ENCODE measurements around the gene ZNF200. TPM values are rescaled to one million over a fixed set of nuclear protein-coding genes. Genes with fewer than 3 reads are reported as not detected.

The ZNF200 gene
- total RNA-seq, 4 donors from 2014 or later = 4.3 to 10.1 (median 4.6) TPM

DNA sequence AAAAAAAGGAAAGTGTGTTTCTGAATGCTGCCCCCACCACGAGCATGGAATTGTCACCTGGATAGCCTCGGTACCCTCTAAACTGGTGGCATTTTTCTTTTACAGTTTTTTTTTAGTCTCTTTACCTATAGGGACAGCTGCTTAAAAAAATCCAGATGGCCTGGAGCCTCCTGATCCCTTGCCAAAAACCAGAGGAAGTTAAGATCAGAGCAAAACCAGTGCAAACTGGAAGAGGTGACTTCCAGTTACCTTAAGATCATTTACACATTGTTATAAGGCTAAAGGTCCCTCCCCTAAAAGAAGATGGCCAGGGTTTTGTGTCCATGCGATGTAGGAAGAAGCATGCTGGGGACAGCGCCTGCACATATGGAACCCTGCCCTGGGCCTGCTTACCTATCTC lies 18.0 kb upstream of the ZNF200 start:
- WGBS, 2 donors = 62 to 80% methylated on average over 3 to 4 of the region's 4 CpGs
- intact Hi-C loops (cut with DNase I) = no loop called here

DNA sequence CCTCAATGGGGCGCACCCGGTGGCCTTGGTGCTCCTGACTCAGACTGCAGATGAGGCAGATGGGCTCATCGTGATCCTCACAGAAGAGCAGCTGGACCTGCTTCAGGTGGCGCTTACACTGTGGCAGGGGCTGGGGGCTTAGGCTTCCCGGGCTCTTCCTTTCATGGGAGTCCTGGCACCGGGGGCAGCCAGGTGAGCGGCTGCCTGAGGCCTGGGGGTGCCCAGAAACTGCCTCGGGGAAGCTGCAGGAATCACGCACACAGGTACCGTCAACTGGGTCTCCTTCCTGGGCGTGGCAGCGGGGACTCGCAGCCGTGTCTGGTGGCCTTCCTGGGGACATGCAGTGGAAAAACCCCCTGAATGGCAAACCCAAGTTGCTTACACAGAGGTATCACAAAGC lies 14.5 kb upstream of the ZNF200 start:
- TF ChIP-seq POLR2A (IDR thresholded peaks at IDR 0.05) = no peak
- TF ChIP-seq, protein P1, sequence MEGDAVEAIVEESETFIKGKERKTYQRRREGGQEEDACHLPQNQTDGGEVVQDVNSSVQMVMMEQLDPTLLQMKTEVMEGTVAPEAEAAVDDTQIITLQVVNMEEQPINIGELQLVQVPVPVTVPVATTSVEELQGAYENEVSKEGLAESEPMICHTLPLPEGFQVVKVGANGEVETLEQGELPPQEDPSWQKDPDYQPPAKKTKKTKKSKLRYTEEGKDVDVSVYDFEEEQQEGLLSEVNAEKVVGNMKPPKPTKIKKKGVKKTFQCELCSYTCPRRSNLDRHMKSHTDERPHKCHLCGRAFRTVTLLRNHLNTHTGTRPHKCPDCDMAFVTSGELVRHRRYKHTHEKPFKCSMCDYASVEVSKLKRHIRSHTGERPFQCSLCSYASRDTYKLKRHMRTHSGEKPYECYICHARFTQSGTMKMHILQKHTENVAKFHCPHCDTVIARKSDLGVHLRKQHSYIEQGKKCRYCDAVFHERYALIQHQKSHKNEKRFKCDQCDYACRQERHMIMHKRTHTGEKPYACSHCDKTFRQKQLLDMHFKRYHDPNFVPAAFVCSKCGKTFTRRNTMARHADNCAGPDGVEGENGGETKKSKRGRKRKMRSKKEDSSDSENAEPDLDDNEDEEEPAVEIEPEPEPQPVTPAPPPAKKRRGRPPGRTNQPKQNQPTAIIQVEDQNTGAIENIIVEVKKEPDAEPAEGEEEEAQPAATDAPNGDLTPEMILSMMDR (IDR thresholded peaks at IDR 0.05) = no peak
- WGBS, 2 donors = 56 to 72% methylated on average over 5 to 9 of the region's 14 CpGs
- Histone ChIP-seq H3K27me3 (peaks cover 0 to 27% (median 0%) of the 10 kb centered on the region in 4 donors), H3K4me1 (no peaks in the 10 kb centered on the region), H3K4me3 (no peak overlapping the region), H3K36me3 (no peaks in the 10 kb centered on the region), H3K27ac (no peak overlapping the region), H3K9me3 (no peaks in the 10 kb centered on the region)
- no peak for DNase-seq
- intact Hi-C loops (cut with DNase I) = no loop called here

More for the DNA sequence above, 18.0 kb upstream of the ZNF200 start:
- H3K9me3 ChIP-seq = no peaks in the 10 kb centered on the region
- H3K27ac ChIP-seq = no peak overlapping the region
- H3K4me3 ChIP-seq = no peak overlapping the region
- peaks cover 0 to 47% (median 0%) of the 10 kb centered on the region in 4 donors for H3K27me3 ChIP-seq
- H3K36me3 ChIP-seq = no peaks in the 10 kb centered on the region
- no peaks in the 10 kb centered on the region for H3K4me1 ChIP-seq
- TF ChIP-seq POLR2A (IDR thresholded peaks at IDR 0.05) = no peak
- TF ChIP-seq, protein P1 (IDR thresholded peaks at IDR 0.05) = no peak
- DNase-seq = no peak

DNA sequence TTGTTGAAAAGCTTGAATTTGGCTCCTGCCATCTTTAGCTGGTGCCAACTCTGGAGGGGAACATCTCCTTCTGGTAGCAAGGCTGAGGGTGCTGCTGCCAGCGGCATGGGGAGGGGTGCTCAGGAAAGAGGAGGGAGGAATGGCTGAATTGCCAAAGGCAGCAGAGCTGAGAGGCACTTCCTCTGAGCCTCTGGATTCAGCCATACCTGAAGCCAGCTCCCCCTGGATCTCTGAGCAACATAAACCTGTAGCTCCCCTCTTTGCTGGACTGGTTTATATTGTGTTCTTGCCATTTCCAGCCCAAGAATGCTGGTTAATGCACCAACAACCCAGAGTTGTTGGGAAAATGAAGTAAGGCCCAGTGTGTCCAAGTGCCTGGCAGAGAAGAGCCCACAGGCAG lies 14.1 kb upstream of the ZNF200 start:
- no peaks in the 10 kb centered on the region for H3K4me1 ChIP-seq
- DNase-seq = no peak
- TF ChIP-seq, protein P1 (IDR thresholded peaks at IDR 0.05) = no peak
- no peak overlapping the region for H3K4me3 ChIP-seq
- H3K36me3 ChIP-seq = no peaks in the 10 kb centered on the region
- WGBS, 2 donors = no CpG with 5 or more reads among the region's 1 CpG
- H3K27me3 ChIP-seq = peaks cover 0 to 27% (median 0%) of the 10 kb centered on the region in 4 donors
- no peaks in the 10 kb centered on the region for H3K9me3 ChIP-seq
- H3K27ac ChIP-seq = no peak overlapping the region
- intact Hi-C loops (cut with DNase I) = no loop called here

DNA sequence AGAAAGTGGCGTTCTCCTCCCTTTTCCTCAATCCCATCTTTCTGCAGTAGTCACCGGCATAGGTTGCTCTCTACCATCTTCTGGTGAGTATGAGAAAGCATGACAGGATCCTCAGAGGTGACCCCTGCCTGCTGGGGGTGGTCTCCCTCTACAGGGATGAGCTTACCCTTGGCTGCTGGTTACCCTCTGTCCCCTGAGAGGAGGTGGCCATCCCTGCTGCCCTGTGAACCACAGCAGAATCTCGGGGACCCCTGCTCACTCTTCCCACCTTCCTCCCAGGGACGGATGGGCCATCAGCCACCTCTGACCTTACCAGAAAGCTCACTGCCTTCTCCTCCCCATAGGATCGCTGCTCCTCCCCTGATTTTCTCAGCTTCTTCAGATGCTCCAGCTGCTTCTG lies 13.6 kb upstream of the ZNF200 start:
- Histone ChIP-seq H3K4me1 (no peaks in the 10 kb centered on the region), H3K27me3 (peaks cover 0 to 31% (median 0%) of the 10 kb centered on the region in 4 donors), H3K9me3 (no peaks in the 10 kb centered on the region), H3K36me3 (no peaks in the 10 kb centered on the region), H3K27ac (no peak overlapping the region), H3K4me3 (no peak overlapping the region)
- intact Hi-C loops (cut with DNase I) = no loop called here
- DNase-seq = no peak
- WGBS, 2 donors = 64 to 81% methylated on average over 4 to 5 of the region's 5 CpGs
- TF ChIP-seq, protein P1 (IDR thresholded peaks at IDR 0.05) = no peak
- TF ChIP-seq POLR2A (IDR thresholded peaks at IDR 0.05) = no peak

DNA sequence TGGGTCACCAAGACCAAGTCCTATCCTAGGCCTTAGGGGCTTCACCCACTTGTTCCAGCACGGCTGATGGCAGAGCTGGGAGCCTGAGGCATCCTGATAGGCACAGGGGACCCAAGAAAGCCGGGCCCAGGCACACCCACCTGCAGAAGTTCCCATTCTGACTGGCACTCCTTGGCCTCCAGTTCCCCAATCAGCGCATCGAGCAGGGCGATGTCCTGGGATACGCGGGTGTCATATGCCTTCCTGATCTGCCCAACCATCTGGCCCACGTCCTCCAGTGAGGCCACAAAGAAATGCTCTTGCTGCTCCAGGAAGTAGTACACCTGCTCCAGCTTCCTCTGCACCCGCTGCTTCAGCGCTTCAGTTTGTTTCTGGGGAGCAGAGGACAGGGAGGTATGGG lies 11.9 kb upstream of the ZNF200 start:
- no peaks in the 10 kb centered on the region for H3K9me3 ChIP-seq
- no peaks in the 10 kb centered on the region for H3K4me1 ChIP-seq
- intact Hi-C loops (cut with DNase I) = no loop called here
- no peak overlapping the region for H3K27ac ChIP-seq
- DNase-seq = no peak
- 78 to 83% methylated on average over 6 of the region's 10 CpGs for WGBS, 2 donors
- no peaks in the 10 kb centered on the region for H3K36me3 ChIP-seq
- TF ChIP-seq, protein P1 (IDR thresholded peaks at IDR 0.05) = no peak
- no peak for TF ChIP-seq POLR2A (IDR thresholded peaks at IDR 0.05)
- peaks cover 0 to 32% (median 0%) of the 10 kb centered on the region in 4 donors for H3K27me3 ChIP-seq
- H3K4me3 ChIP-seq = no peak overlapping the region
